DND-41 (cell line): Measurements from ENCODE around the gene MAP3K5.

Experiments used
- ATAC-seq: fragments of 200-7000 bp; cut with Tn5 transposase; 3 replicates; pipeline ENCODE4 v1.9.1; 2021; ENCODE audit warnings: low read depth; ENCODE audit not compliant: insufficient read depth
- DNase-seq: peaks from one replicate; pipeline ENCODE4 v3.0.0-alpha.2; 2020
- H2AFZ ChIP-seq: 2 replicates; pipeline ENCODE4 v1.6.0; 2012; ENCODE audit warnings: low read depth, low read length
- H3K27ac ChIP-seq: 2 replicates; pipeline ENCODE4 v1.5.1; 2012; ENCODE audit warnings: low read length, inconsistent platforms
- H3K27me3 ChIP-seq: fragments of 200-600 bp; sonication (generic); 2 replicates; pipeline ENCODE4 v1.6.0; 2012; ENCODE audit warnings: low read length, mild to moderate bottlenecking, inconsistent platforms; ENCODE audit not compliant: insufficient read depth, poor library complexity
- H3K36me3 ChIP-seq: 2 replicates; pipeline ENCODE4 v1.5.1; 2012; ENCODE audit warnings: low read length, inconsistent platforms; ENCODE audit not compliant: insufficient read depth
- H3K4me1 ChIP-seq: 2 replicates; pipeline ENCODE4 v1.5.1; 2012; ENCODE audit warnings: mild to moderate bottlenecking, low read length; ENCODE audit not compliant: insufficient read depth
- H3K4me2 ChIP-seq: 2 replicates; pipeline ENCODE4 v1.6.0; 2012; ENCODE audit warnings: mild to moderate bottlenecking, moderate library complexity, low read length, inconsistent platforms; ENCODE audit not compliant: insufficient read depth
- H3K4me3 ChIP-seq, 2 experiments: fragments of 200-600 bp in 1 of 2; shearing (Covaris generic) in 1 of 2; 2 replicates each; pipeline ENCODE4 v1.5.1; 2012 to 2016; ENCODE audit warnings: inconsistent platforms in 2 of 2, low read length in 2 of 2, mild to moderate bottlenecking in 2 of 2, low read depth in 1 of 2, moderate library complexity in 1 of 2
- H3K79me2 ChIP-seq: 2 replicates; pipeline ENCODE4 v1.6.0; 2012; ENCODE audit warnings: low read length, inconsistent platforms; ENCODE audit not compliant: insufficient read depth
- H3K9ac ChIP-seq: 2 replicates; pipeline ENCODE4 v1.6.0; 2012; ENCODE audit warnings: low read depth, mild to moderate bottlenecking, inconsistent platforms, low read length, moderate library complexity
- H3K9me3 ChIP-seq: 2 replicates; pipeline ENCODE4 v1.5.1; 2012; ENCODE audit warnings: low read length, moderate library complexity, mild to moderate bottlenecking, inconsistent platforms; ENCODE audit not compliant: insufficient read depth, severe bottlenecking
- H4K20me1 ChIP-seq: 2 replicates; pipeline ENCODE4 v1.6.0; 2012; ENCODE audit warnings: low read length; ENCODE audit not compliant: insufficient read depth
- CTCF ChIP-seq: IDR thresholded peaks from 2 replicates; pipeline ENCODE4 v1.5.1; 2012; ENCODE audit warnings: borderline replicate concordance, low read length, moderate library complexity, mild to moderate bottlenecking; ENCODE audit not compliant: poor library complexity, severe bottlenecking; ENCODE audit errors: extremely low read depth
- EZH2 ChIP-seq: IDR thresholded peaks from 3 replicates; pipeline ENCODE4 v1.6.1; 2012; ENCODE audit warnings: borderline replicate concordance, low read depth, mild to moderate bottlenecking, moderate library complexity, low read length, inconsistent platforms; ENCODE audit not compliant: severe bottlenecking

The MAP3K5 gene

GRCh38 chr6:136826216-136826615 lies 33.9 kb upstream of the MAP3K5 start:
- Histone ChIP-seq H3K27me3 (no peaks in the 10 kb centered on the region), H3K27ac (no peak overlapping the region), H3K36me3 (peaks cover 30% of the 10 kb centered on the region; the same call in 1 of the 2 replicates), H3K9ac (no peak overlapping the region), H3K4me2 (no peak overlapping the region), H4K20me1 (no peaks in the 10 kb centered on the region), H2AFZ (no peak overlapping the region), H3K4me3 (no peak overlapping the region), H3K4me1 (peaks cover 16% of the 10 kb centered on the region), H3K9me3 (peaks cover 5% of the 10 kb centered on the region), H3K79me2 (peaks cover 6% of the 10 kb centered on the region; the same call in 1 of the 2 replicates)
- ATAC-seq (no peak), DNase-seq (no peak)
- no peak for TF ChIP-seq EZH2
- no peak for TF ChIP-seq CTCF

- peak overlapping the region; percentile 72 for H3K27ac ChIP-seq
- peak overlapping the region; percentile 93 for H3K4me2 ChIP-seq
Observed at GRCh38 chr6:136823128-136823660, 30.9 kb upstream of the MAP3K5 start.

GRCh38 chr6:136822376-136823127 lies 30.3 kb upstream of the MAP3K5 start, which contains the start of gene PEX7:
PEX7 (plus strand) TSS chr6:136822592; CDS start chr6:136822666, 74 bp downstream.
- Histone ChIP-seq H3K9me3 (no peaks in the 10 kb centered on the region), H3K4me2 (peak within 1 kb of the TSS; percentile 93), H3K9ac (peak within 1 kb of the TSS; percentile 61), H2AFZ (peak within 1 kb of the TSS; percentile 95), H4K20me1 (no peaks in the 10 kb centered on the region), H3K27me3 (no peaks in the 10 kb centered on the region), H3K27ac (peak within 1 kb of the TSS; percentile 72), H3K4me1 (peaks cover 16% of the 10 kb centered on the region), H3K36me3 (no peaks in the 10 kb centered on the region; the same call in 1 of the 2 replicates), H3K4me3 (peak within 1 kb of the TSS; percentile 28 to 84; a peak in 3 of 4 replicates), H3K79me2 (peaks cover 6% of the 10 kb centered on the region; the same call in 1 of the 2 replicates)
- TF ChIP-seq EZH2 (no peak), CTCF (peak; percentile 67)
- DNase-seq, result peak; percentile 91
- ATAC-seq, result peak; percentile 97

More at GRCh38 chr6:136823128-136823660, 30.9 kb upstream of the MAP3K5 start:
- Histone ChIP-seq H4K20me1 (no peaks in the 10 kb centered on the region), H3K36me3 (peaks cover 3% of the 10 kb centered on the region; the same call in 1 of the 2 replicates), H3K4me3 (peak overlapping the region; percentile 28 to 84; a peak in 3 of 4 replicates), H3K9ac (peak overlapping the region; percentile 61), H3K9me3 (no peaks in the 10 kb centered on the region), H3K79me2 (peaks cover 6% of the 10 kb centered on the region; the same call in 1 of the 2 replicates), H3K4me1 (peaks cover 16% of the 10 kb centered on the region), H2AFZ (peak overlapping the region; percentile 95), H3K27me3 (no peaks in the 10 kb centered on the region)
- TF ChIP-seq EZH2 (no peak), CTCF (no peak)
- ATAC-seq, result no peak
- DNase-seq, result peak; percentile 16
